H9 (cell line): ENCODE measurements around the gene CAMTA1. TPM values are rescaled to one million over a fixed set of nuclear protein-coding genes. Genes with fewer than 3 reads are reported as not detected.

Experiments used
- DNase-seq: peaks from one replicate; pipeline ENCODE4 v3.0.0-alpha.2; 2017
- H2AFZ ChIP-seq: one replicate; pipeline ENCODE4 v1.6.1; 2013; ENCODE audit warnings: mild to moderate bottlenecking, low read length, control low read depth, moderate library complexity
- H2AK5ac ChIP-seq: 2 replicates; pipeline ENCODE4 v1.6.1; 2013; ENCODE audit warnings: low read length, control low read depth, mixed read lengths; ENCODE audit not compliant: insufficient read length
- H2BK120ac ChIP-seq: one replicate; pipeline ENCODE4 v1.6.1; 2013; ENCODE audit warnings: low read depth, mild to moderate bottlenecking, low read length, control low read depth, inconsistent platforms; ENCODE audit not compliant: poor library complexity, severe bottlenecking
- H2BK12ac ChIP-seq: 2 replicates; pipeline ENCODE4 v1.6.1; 2013; ENCODE audit warnings: low read length, control low read depth, mixed read lengths, low read depth; ENCODE audit not compliant: insufficient read length
- H2BK15ac ChIP-seq: 2 replicates; pipeline ENCODE4 v1.6.1; 2013; ENCODE audit warnings: low read depth, low read length, control low read depth
- H2BK20ac ChIP-seq: one replicate; pipeline ENCODE4 v1.6.1; 2013; ENCODE audit warnings: low read depth, mild to moderate bottlenecking, low read length, control low read depth, inconsistent platforms; ENCODE audit not compliant: poor library complexity, severe bottlenecking
- H2BK5ac ChIP-seq: 2 replicates; pipeline ENCODE4 v1.6.1; 2013; ENCODE audit warnings: low read length, control low read depth, mixed read lengths; ENCODE audit not compliant: insufficient read length
- H3K14ac ChIP-seq: 2 replicates; pipeline ENCODE4 v1.6.1; 2013; ENCODE audit warnings: low read length, control low read depth; ENCODE audit not compliant: insufficient read depth
- H3K18ac ChIP-seq: 2 replicates; pipeline ENCODE4 v1.6.1; 2013; ENCODE audit warnings: low read depth, mild to moderate bottlenecking, mixed read lengths, low read length, control low read depth; ENCODE audit not compliant: insufficient read length
- H3K23ac ChIP-seq: 2 replicates; pipeline ENCODE4 v1.6.1; 2013; ENCODE audit warnings: low read length, control low read depth, mixed read lengths, low read depth; ENCODE audit not compliant: insufficient read length
- H3K23me2 ChIP-seq: 2 replicates; pipeline ENCODE4 v1.6.1; 2013; ENCODE audit warnings: low read depth, mild to moderate bottlenecking, mixed read lengths, low read length, control low read depth; ENCODE audit not compliant: insufficient read length, poor library complexity, severe bottlenecking
- H3K27ac ChIP-seq: 2 replicates; pipeline ENCODE4 v1.5.1; 2013; ENCODE audit warnings: low read length, control low read depth, mixed read lengths, low read depth; ENCODE audit not compliant: insufficient read length
- H3K27me3 ChIP-seq: 2 replicates; pipeline ENCODE4 v1.6.1; 2013; ENCODE audit warnings: low read length, control low read depth, inconsistent platforms; ENCODE audit not compliant: insufficient read depth
- H3K4ac ChIP-seq: 2 replicates; pipeline ENCODE4 v1.6.1; 2013; ENCODE audit warnings: low read depth, mild to moderate bottlenecking, control low read depth, inconsistent platforms, low read length, moderate library complexity
- H3K4me1 ChIP-seq: 2 replicates; pipeline ENCODE4 v1.6.1; 2013; ENCODE audit warnings: low read length, control low read depth, inconsistent platforms; ENCODE audit not compliant: insufficient read depth
- H3K4me2 ChIP-seq: 2 replicates; pipeline ENCODE4 v1.6.1; 2013; ENCODE audit warnings: low read length, control low read depth, mixed read lengths; ENCODE audit not compliant: insufficient read length, insufficient read depth
- H3K56ac ChIP-seq: 2 replicates; pipeline ENCODE4 v1.6.1; 2013; ENCODE audit warnings: low read depth, mild to moderate bottlenecking, mixed read lengths, low read length, control low read depth; ENCODE audit not compliant: insufficient read length
- H3K79me1 ChIP-seq: 2 replicates; pipeline ENCODE4 v1.6.1; 2013; ENCODE audit warnings: low read depth, mild to moderate bottlenecking, moderate library complexity, low read length, control low read depth, inconsistent platforms; ENCODE audit not compliant: insufficient read depth, poor library complexity, severe bottlenecking
- H3K79me2 ChIP-seq: 2 replicates; pipeline ENCODE4 v1.6.1; 2013; ENCODE audit warnings: low read length, control low read depth, inconsistent platforms; ENCODE audit not compliant: insufficient read depth
- H3K9ac ChIP-seq: 2 replicates; pipeline ENCODE4 v1.6.1; 2013; ENCODE audit warnings: low read length, control low read depth, mixed read lengths; ENCODE audit not compliant: insufficient read length; ENCODE audit errors: extremely low read depth
- H3K9me3 ChIP-seq: one replicate; pipeline ENCODE4 v1.6.1; 2013; ENCODE audit warnings: low read depth, low read length, inconsistent platforms; ENCODE audit not compliant: control insufficient read depth
- H3T11ph ChIP-seq: one replicate; pipeline ENCODE4 v1.6.1; 2013; ENCODE audit warnings: mild to moderate bottlenecking, low read length, control low read depth, inconsistent platforms
- H4K20me1 ChIP-seq: one replicate; pipeline ENCODE4 v1.6.1; 2013; ENCODE audit not compliant: control insufficient read depth, insufficient read length, insufficient read depth
- H4K5ac ChIP-seq: 2 replicates; pipeline ENCODE4 v1.6.1; 2013; ENCODE audit warnings: low read depth, mild to moderate bottlenecking, mixed read lengths, low read length, control low read depth; ENCODE audit not compliant: insufficient read length
- H4K8ac ChIP-seq: replicated peaks from 2 replicates; pipeline ENCODE4 v1.6.1; 2013; ENCODE audit warnings: low read length, control low read depth, mixed read lengths, low read depth; ENCODE audit not compliant: insufficient read length
- H4K91ac ChIP-seq: 2 replicates; pipeline ENCODE4 v1.6.1; 2013; ENCODE audit warnings: low read depth, mild to moderate bottlenecking, moderate library complexity, mixed read lengths, low read length, control low read depth; ENCODE audit not compliant: insufficient read length
- H3K27ac Mint-ChIP-seq, 3 experiments: 2 replicates in 2 of 3; 3 replicates in 1 of 3; pipeline ENCODE4 v1.8.0; 2020 to 2021; ENCODE audit warnings: mixed read lengths in 3 of 3, mild to moderate bottlenecking in 1 of 3, moderate library complexity in 1 of 3
- H3K27me3 Mint-ChIP-seq: 2 replicates; pipeline ENCODE4 v1.8.0; 2021; ENCODE audit warnings: low read depth, mild to moderate bottlenecking, moderate library complexity, mixed read lengths
- H3K36me3 Mint-ChIP-seq, 3 experiments: 2 replicates in 2 of 3; 3 replicates in 1 of 3; pipeline ENCODE4 v1.8.0; 2020 to 2021; ENCODE audit warnings: low read depth in 3 of 3, mixed read lengths in 3 of 3; ENCODE audit not compliant: insufficient read depth in 1 of 3
- H3K4me1 Mint-ChIP-seq, 2 experiments: 2 replicates each; pipeline ENCODE4 v1.8.0; 2020; ENCODE audit warnings: mixed read lengths in 2 of 2
- H3K4me3 Mint-ChIP-seq, 2 experiments: 2 replicates in 1 of 2; 3 replicates in 1 of 2; pipeline ENCODE4 v1.8.0; 2020 to 2021; ENCODE audit warnings: mild to moderate bottlenecking in 2 of 2, mixed read lengths in 2 of 2, moderate library complexity in 1 of 2
- H3K9me3 Mint-ChIP-seq, 2 experiments: 2 replicates in 1 of 2; 3 replicates in 1 of 2; pipeline ENCODE4 v1.8.0; 2020; ENCODE audit warnings: mild to moderate bottlenecking in 2 of 2, mixed read lengths in 2 of 2, moderate library complexity in 1 of 2
- WGBS: extraction: QIAGEN DNeasy Blood & Tissue Kit; methylation state at CpG from one replicate; pipeline ENCODE4 v1.1.7; 2013; ENCODE audit warnings: missing lambda C conversion rate, low lambda C conversion rate, mixed read lengths; ENCODE audit not compliant: insufficient read length; ENCODE audit errors: extremely low coverage; 5-methylcytosine and 5-hydroxymethylcytosine counted together
- total RNA-seq: library from RNA; stranded (reverse); gene quantifications from 2 replicates; pipeline ENCODE4 v1.2.1, GENCODE V29; 2021
- TF ChIP-seq, protein P1 (sequence below): fragments of 200-600 bp; sonication (generic); conservative IDR thresholded peaks from 3 replicates; pipeline ENCODE4 v1.8.0; 2021; ENCODE audit warnings: antibody characterized with exemption, mild to moderate bottlenecking

CAMTA1 gene
- total RNA-seq, 1 experiment from 2014 or later = 115 TPM

DNA sequence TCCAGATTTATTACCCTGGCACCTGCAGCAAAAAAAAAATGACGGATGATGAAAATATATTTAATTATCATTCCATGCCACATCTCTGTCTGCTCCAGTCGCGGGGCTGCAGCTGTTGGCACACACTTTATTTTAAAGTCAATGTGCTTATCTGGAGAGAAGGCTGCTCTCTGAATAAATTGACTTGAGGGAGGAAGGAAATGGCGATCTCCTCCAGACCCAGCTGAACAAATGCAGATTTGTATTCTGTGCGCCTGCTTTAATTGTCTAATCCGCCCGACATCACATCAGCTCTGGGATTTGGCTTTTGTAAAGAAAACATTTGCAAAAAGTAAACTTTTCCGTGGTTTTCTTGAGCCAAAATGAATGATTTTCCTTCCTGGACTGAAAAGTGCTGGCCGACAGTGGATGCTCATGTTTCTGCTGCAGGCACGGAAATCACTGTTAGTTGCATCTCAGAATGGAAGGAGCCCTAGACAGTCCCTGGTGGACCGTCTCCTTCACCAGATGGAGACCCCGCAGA, 150.2 kb downstream of the CAMTA1 start:
- Mint-ChIP-seq H3K27me3 (peaks cover 1% of the 10 kb centered on the region; the same call in 1 of the 2 replicates), H3K4me3 (no peak overlapping the region), H3K4me1 (peaks cover 0 to 7% of the 10 kb centered on the region in 2 experiments; a peak in 3 of 4 replicates), H3K27ac (no peak overlapping the region), H3K36me3 (no peaks in the 10 kb centered on the region; a peak in 2 of 7 replicates), H3K9me3 (0 out of 5 replicates have a peak, but pooled peaks cover 0 to 1% of the 10 kb centered on the region in 2 experiments)
- Histone ChIP-seq H3K56ac (no peak overlapping the region), H3K9ac (no peak overlapping the region), H3T11ph (no peak overlapping the region), H3K27me3 (no peaks in the 10 kb centered on the region), H3K14ac (no peak overlapping the region), H3K79me1 (no peaks in the 10 kb centered on the region), H2BK120ac (no peak overlapping the region), H3K79me2 (no peaks in the 10 kb centered on the region), H3K4me1 (no peaks in the 10 kb centered on the region; the same call in 1 of the 2 replicates), H2BK15ac (no peak overlapping the region), H3K4ac (no peak overlapping the region), H2AK5ac (no peak overlapping the region), H3K9me3 (no peaks in the 10 kb centered on the region), H4K8ac (no peak overlapping the region), H2BK12ac (no peak overlapping the region), H2BK20ac (no peak overlapping the region), H3K23ac (no peak overlapping the region), H3K18ac (no peak overlapping the region), H2BK5ac (no peak overlapping the region), H4K5ac (no peak overlapping the region), H4K20me1 (no peaks in the 10 kb centered on the region), H2AFZ (no peak overlapping the region), H3K4me2 (no peak overlapping the region), H3K23me2 (no peaks in the 10 kb centered on the region), H3K27ac (no peak overlapping the region), H4K91ac (no peak overlapping the region)
- TF ChIP-seq, protein P1, sequence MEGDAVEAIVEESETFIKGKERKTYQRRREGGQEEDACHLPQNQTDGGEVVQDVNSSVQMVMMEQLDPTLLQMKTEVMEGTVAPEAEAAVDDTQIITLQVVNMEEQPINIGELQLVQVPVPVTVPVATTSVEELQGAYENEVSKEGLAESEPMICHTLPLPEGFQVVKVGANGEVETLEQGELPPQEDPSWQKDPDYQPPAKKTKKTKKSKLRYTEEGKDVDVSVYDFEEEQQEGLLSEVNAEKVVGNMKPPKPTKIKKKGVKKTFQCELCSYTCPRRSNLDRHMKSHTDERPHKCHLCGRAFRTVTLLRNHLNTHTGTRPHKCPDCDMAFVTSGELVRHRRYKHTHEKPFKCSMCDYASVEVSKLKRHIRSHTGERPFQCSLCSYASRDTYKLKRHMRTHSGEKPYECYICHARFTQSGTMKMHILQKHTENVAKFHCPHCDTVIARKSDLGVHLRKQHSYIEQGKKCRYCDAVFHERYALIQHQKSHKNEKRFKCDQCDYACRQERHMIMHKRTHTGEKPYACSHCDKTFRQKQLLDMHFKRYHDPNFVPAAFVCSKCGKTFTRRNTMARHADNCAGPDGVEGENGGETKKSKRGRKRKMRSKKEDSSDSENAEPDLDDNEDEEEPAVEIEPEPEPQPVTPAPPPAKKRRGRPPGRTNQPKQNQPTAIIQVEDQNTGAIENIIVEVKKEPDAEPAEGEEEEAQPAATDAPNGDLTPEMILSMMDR = no peak
- no peak for DNase-seq
- no CpG with 5 or more reads among the region's 12 CpGs for whole genome bisulfite sequencing
